Measurements from ENCODE around the gene MPP2. TPM values are rescaled to one million over a fixed set of nuclear protein-coding genes. Genes with fewer than 3 reads are reported as not detected.

MPP2 gene
- total and polyA plus RNA-seq, 2 of the 13 experiments (the other 11 are each of a cell fraction or from before 2014, with no cell fraction given): 0.20 to 1.7 TPM

DNA sequence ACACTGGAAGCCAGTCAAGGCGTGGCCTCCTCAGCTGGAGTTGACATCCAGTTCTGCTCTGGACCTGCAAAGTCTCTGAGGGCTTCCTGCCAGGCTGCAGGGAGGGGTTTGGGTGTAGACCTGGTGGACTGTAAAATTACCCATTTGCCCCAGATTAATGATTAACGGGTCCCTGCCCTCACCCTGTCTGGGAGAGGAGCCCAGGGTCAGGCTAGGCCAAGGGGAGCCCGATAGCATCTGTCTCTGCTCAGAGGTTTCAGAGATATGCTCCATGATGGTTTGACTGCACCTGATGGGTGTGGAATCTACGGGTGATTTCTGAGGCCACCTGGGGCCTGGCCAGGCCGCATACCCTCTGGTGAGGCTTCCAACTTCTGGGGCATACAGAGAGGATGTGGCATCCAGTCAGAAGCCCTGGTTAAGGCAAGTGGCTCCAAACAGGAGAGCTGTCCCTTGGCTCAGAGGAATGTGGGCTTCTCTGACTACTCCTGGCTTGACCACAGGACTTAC is 23.8 kb upstream of the MPP2 start (continued):
- TF ChIP-seq HES4 (CRISPR knock-in tag; IDR thresholded peaks at IDR 0.05; ENCODE audit: borderline replicate concordance) (no peak), ZNF782 (CRISPR knock-in tag; IDR thresholded peaks at IDR 0.05; ENCODE audit: borderline replicate concordance) (no peak; the same call in 1 of the 2 replicates), STAT5B (CRISPR knock-in tag; IDR thresholded peaks at IDR 0.05) (no peak), ZNF563 (CRISPR knock-in tag; IDR thresholded peaks at IDR 0.05) (no peak), ZNF530 (CRISPR knock-in tag; IDR thresholded peaks at IDR 0.05; ENCODE audit: low read depth) (no peak), ZNF101 (CRISPR knock-in tag; IDR thresholded peaks at IDR 0.05; ENCODE audit: borderline replicate concordance, low read depth) (no peak), ZNF333 (CRISPR knock-in tag; IDR thresholded peaks at IDR 0.05; ENCODE audit: borderline replicate concordance) (no peak), SP1 (IDR thresholded peaks at IDR 0.05) (no peak), SP1 (CRISPR knock-in tag; IDR thresholded peaks at IDR 0.05) (no peak), RBM39 (IDR thresholded peaks at IDR 0.05; ENCODE audit: low read depth, low read length, poor library complexity, severe bottlenecking) (no peak), ZNF629 (CRISPR knock-in tag; conservative IDR thresholded peaks at IDR 0.05) (no peak), ZSCAN12 (CRISPR knock-in tag; IDR thresholded peaks at IDR 0.05) (no peak), ZNF780A (CRISPR knock-in tag; IDR thresholded peaks at IDR 0.05) (no peak), ZNF337 (CRISPR knock-in tag; IDR thresholded peaks at IDR 0.05; ENCODE audit: borderline replicate concordance, low read depth) (no peak), NR2F1 (CRISPR knock-in tag; IDR thresholded peaks at IDR 0.05) (no peak), ELF4 (CRISPR knock-in tag; IDR thresholded peaks at IDR 0.05; ENCODE audit: borderline replicate concordance) (no peak), ZNF839 (CRISPR knock-in tag; IDR thresholded peaks at IDR 0.05; ENCODE audit: borderline replicate concordance) (no peak), ZNF879 (CRISPR knock-in tag; IDR thresholded peaks at IDR 0.05) (no peak)
- TF ChIP-seq, protein P1, sequence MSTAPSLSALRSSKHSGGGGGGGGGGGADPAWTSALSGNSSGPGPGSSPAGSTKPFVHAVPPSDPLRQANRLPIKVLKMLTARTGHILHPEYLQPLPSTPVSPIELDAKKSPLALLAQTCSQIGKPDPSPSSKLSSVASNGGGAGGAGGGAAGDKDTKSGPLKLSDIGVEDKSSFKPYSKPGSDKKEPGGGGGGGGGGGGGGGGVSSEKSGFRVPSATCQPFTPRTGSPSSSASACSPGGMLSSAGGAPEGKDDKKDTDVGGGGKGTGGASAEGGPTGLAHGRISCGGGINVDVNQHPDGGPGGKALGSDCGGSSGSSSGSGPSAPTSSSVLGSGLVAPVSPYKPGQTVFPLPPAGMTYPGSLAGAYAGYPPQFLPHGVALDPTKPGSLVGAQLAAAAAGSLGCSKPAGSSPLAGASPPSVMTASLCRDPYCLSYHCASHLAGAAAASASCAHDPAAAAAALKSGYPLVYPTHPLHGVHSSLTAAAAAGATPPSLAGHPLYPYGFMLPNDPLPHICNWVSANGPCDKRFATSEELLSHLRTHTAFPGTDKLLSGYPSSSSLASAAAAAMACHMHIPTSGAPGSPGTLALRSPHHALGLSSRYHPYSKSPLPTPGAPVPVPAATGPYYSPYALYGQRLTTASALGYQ (CRISPR knock-in tag; IDR thresholded peaks at IDR 0.05): no peak
- TF ChIP-seq, protein P2, sequence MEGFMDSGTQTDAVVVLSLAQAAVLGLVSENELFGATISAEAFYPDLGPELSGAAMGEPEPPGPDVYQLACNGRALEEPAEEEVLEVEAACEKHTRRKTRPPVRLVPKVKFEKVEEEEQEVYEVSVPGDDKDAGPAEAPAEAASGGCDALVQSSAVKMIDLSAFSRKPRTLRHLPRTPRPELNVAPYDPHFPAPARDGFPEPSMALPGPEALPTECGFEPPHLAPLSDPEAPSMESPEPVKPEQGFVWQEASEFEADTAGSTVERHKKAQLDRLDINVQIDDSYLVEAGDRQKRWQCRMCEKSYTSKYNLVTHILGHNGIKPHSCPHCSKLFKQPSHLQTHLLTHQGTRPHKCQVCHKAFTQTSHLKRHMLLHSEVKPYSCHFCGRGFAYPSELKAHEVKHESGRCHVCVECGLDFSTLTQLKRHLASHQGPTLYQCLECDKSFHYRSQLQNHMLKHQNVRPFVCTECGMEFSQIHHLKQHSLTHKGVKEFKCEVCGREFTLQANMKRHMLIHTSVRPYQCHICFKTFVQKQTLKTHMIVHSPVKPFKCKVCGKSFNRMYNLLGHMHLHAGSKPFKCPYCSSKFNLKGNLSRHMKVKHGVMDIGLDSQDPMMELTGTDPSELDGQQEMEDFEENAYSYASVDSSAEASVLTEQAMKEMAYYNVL (CRISPR knock-in tag; IDR thresholded peaks at IDR 0.05; ENCODE audit: borderline replicate concordance): no peak
- TF ChIP-seq, protein P3, sequence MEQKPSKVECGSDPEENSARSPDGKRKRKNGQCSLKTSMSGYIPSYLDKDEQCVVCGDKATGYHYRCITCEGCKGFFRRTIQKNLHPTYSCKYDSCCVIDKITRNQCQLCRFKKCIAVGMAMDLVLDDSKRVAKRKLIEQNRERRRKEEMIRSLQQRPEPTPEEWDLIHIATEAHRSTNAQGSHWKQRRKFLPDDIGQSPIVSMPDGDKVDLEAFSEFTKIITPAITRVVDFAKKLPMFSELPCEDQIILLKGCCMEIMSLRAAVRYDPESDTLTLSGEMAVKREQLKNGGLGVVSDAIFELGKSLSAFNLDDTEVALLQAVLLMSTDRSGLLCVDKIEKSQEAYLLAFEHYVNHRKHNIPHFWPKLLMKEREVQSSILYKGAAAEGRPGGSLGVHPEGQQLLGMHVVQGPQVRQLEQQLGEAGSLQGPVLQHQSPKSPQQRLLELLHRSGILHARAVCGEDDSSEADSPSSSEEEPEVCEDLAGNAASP (CRISPR knock-in tag; IDR thresholded peaks at IDR 0.05; ENCODE audit: borderline replicate concordance): peak; percentile 96
- TF ChIP-seq, protein P4, sequence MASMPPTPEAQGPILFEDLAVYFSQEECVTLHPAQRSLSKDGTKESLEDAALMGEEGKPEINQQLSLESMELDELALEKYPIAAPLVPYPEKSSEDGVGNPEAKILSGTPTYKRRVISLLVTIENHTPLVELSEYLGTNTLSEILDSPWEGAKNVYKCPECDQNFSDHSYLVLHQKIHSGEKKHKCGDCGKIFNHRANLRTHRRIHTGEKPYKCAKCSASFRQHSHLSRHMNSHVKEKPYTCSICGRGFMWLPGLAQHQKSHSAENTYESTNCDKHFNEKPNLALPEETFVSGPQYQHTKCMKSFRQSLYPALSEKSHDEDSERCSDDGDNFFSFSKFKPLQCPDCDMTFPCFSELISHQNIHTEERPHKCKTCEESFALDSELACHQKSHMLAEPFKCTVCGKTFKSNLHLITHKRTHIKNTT (CRISPR knock-in tag; IDR thresholded peaks at IDR 0.05): no peak
- TF ChIP-seq, protein P5, sequence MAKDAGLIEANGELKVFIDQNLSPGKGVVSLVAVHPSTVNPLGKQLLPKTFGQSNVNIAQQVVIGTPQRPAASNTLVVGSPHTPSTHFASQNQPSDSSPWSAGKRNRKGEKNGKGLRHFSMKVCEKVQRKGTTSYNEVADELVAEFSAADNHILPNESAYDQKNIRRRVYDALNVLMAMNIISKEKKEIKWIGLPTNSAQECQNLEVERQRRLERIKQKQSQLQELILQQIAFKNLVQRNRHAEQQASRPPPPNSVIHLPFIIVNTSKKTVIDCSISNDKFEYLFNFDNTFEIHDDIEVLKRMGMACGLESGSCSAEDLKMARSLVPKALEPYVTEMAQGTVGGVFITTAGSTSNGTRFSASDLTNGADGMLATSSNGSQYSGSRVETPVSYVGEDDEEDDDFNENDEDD (CRISPR knock-in tag; IDR thresholded peaks at IDR 0.05; ENCODE audit: borderline replicate concordance): no peak

Measured in HepG2 (cell line).